ENCODE data around the gene BRCA1. TPM values are rescaled to one million over a fixed set of nuclear protein-coding genes. Genes with fewer than 3 reads are reported as not detected.

BRCA1 gene
- total and polyA plus RNA-seq, 2 donors (not counting 1 experiment from before 2014, with no cell fraction given) = 7.5 to 9.9 TPM

- Histone ChIP-seq H3K4me1 (ENCODE audit: control insufficient read depth, extremely low read depth, insufficient read depth, low read length) (no peaks in the 10 kb centered on the region), H4K20me1 (ENCODE audit: control insufficient read depth, extremely low read depth, insufficient read depth, low read length) (no peaks in the 10 kb centered on the region), H3K27ac (ENCODE audit: insufficient read depth, low read length) (no peak overlapping the region), H3K79me2 (ENCODE audit: control insufficient read depth, insufficient read depth, low read length) (no peaks in the 10 kb centered on the region), H3K9me3 (ENCODE audit: control insufficient read depth, insufficient read depth, low read depth, low read length) (no peaks in the 10 kb centered on the region), H3K27me3 (ENCODE audit: control insufficient read depth, insufficient read depth, low read length) (no peaks in the 10 kb centered on the region), H3K36me3 (ENCODE audit: control insufficient read depth, insufficient read depth, low read length) (no peaks in the 10 kb centered on the region), H2AFZ (ENCODE audit: low read length) (no peak overlapping the region), H3K9ac (ENCODE audit: insufficient read depth, low read length) (no peak overlapping the region), H3K4me3 (replicated peaks in 1 of 4; ENCODE audit: control extremely low read depth in 1 of 4, insufficient read depth in 1 of 4, low read depth in 3 of 4, low read length in 4 of 4) (no peak overlapping the region), H3K4me2 (ENCODE audit: extremely low read depth, insufficient read depth, low read length) (no peak overlapping the region)
- no peak for DNase-seq (ENCODE audit: low read depth in 2 of 2)
- TF ChIP-seq, protein P1, sequence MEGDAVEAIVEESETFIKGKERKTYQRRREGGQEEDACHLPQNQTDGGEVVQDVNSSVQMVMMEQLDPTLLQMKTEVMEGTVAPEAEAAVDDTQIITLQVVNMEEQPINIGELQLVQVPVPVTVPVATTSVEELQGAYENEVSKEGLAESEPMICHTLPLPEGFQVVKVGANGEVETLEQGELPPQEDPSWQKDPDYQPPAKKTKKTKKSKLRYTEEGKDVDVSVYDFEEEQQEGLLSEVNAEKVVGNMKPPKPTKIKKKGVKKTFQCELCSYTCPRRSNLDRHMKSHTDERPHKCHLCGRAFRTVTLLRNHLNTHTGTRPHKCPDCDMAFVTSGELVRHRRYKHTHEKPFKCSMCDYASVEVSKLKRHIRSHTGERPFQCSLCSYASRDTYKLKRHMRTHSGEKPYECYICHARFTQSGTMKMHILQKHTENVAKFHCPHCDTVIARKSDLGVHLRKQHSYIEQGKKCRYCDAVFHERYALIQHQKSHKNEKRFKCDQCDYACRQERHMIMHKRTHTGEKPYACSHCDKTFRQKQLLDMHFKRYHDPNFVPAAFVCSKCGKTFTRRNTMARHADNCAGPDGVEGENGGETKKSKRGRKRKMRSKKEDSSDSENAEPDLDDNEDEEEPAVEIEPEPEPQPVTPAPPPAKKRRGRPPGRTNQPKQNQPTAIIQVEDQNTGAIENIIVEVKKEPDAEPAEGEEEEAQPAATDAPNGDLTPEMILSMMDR (conservative IDR thresholded peaks at IDR 0.05 in 1 of 2, IDR thresholded peaks at IDR 0.05 in 1 of 2; ENCODE audit: low read depth in 1 of 2, low read length in 2 of 2) = no peak
- no peak for TF ChIP-seq EZH2 (IDR thresholded peaks at IDR 0.05; ENCODE audit: low read length, missing control alignments)
Measured at GRCh38 chr17:43070872-43071271, 54.3 kb downstream of the BRCA1 start.

- H3K9me3 ChIP-seq (ENCODE audit: control insufficient read depth, insufficient read depth, low read depth, low read length) = no peaks in the 10 kb centered on the region
- H3K4me3 ChIP-seq (replicated peaks in 1 of 4; ENCODE audit: control extremely low read depth in 1 of 4, insufficient read depth in 1 of 4, low read depth in 3 of 4, low read length in 4 of 4) = no peak overlapping the region
- no peak overlapping the region for H3K27ac ChIP-seq (ENCODE audit: insufficient read depth, low read length)
- H3K79me2 ChIP-seq (ENCODE audit: control insufficient read depth, insufficient read depth, low read length) = no peaks in the 10 kb centered on the region
- no peak for DNase-seq (ENCODE audit: low read depth in 2 of 2)
- H3K27me3 ChIP-seq (ENCODE audit: control insufficient read depth, insufficient read depth, low read length) = no peaks in the 10 kb centered on the region
- TF ChIP-seq EZH2 (IDR thresholded peaks at IDR 0.05; ENCODE audit: low read length, missing control alignments) = no peak
- TF ChIP-seq, protein P1 (conservative IDR thresholded peaks at IDR 0.05 in 1 of 2, IDR thresholded peaks at IDR 0.05 in 1 of 2; ENCODE audit: low read depth in 1 of 2, low read length in 2 of 2) = no peak
- H3K4me1 ChIP-seq (ENCODE audit: control insufficient read depth, extremely low read depth, insufficient read depth, low read length) = no peaks in the 10 kb centered on the region
- H4K20me1 ChIP-seq (ENCODE audit: control insufficient read depth, extremely low read depth, insufficient read depth, low read length) = no peaks in the 10 kb centered on the region
- no peaks in the 10 kb centered on the region for H3K36me3 ChIP-seq (ENCODE audit: control insufficient read depth, insufficient read depth, low read length)
- H3K4me2 ChIP-seq (ENCODE audit: extremely low read depth, insufficient read depth, low read length) = no peak overlapping the region
- no peak overlapping the region for H3K9ac ChIP-seq (ENCODE audit: insufficient read depth, low read length)
- no peak overlapping the region for H2AFZ ChIP-seq (ENCODE audit: low read length)
Measured at GRCh38 chr17:43070257-43070656, 54.9 kb downstream of the BRCA1 start.

- H3K4me1 ChIP-seq (ENCODE audit: control insufficient read depth, extremely low read depth, insufficient read depth, low read length) = no peaks in the 10 kb centered on the region
- no peaks in the 10 kb centered on the region for H3K79me2 ChIP-seq (ENCODE audit: control insufficient read depth, insufficient read depth, low read length)
- H3K4me2 ChIP-seq (ENCODE audit: extremely low read depth, insufficient read depth, low read length) = no peak overlapping the region
- no peak overlapping the region for H3K4me3 ChIP-seq (replicated peaks in 1 of 4; ENCODE audit: control extremely low read depth in 1 of 4, insufficient read depth in 1 of 4, low read depth in 3 of 4, low read length in 4 of 4)
- H3K9ac ChIP-seq (ENCODE audit: insufficient read depth, low read length) = no peak overlapping the region
- DNase-seq (ENCODE audit: low read depth in 2 of 2) = no peak
- H3K9me3 ChIP-seq (ENCODE audit: control insufficient read depth, insufficient read depth, low read depth, low read length) = no peaks in the 10 kb centered on the region
- no peaks in the 10 kb centered on the region for H3K27me3 ChIP-seq (ENCODE audit: control insufficient read depth, insufficient read depth, low read length)
- no peak overlapping the region for H2AFZ ChIP-seq (ENCODE audit: low read length)
- H4K20me1 ChIP-seq (ENCODE audit: control insufficient read depth, extremely low read depth, insufficient read depth, low read length) = no peaks in the 10 kb centered on the region
- H3K27ac ChIP-seq (ENCODE audit: insufficient read depth, low read length) = no peak overlapping the region
- TF ChIP-seq EZH2 (IDR thresholded peaks at IDR 0.05; ENCODE audit: low read length, missing control alignments) = no peak
- TF ChIP-seq, protein P1 (conservative IDR thresholded peaks at IDR 0.05 in 1 of 2, IDR thresholded peaks at IDR 0.05 in 1 of 2; ENCODE audit: low read depth in 1 of 2, low read length in 2 of 2) = no peak
- no peaks in the 10 kb centered on the region for H3K36me3 ChIP-seq (ENCODE audit: control insufficient read depth, insufficient read depth, low read length)
Measured at GRCh38 chr17:43069368-43069898, 55.7 kb downstream of the BRCA1 start.

All from fibroblast of lung (primary cell).